GM12878 (cell line): ENCODE results near the gene ABCC4. TPM values are rescaled to one million over a fixed set of nuclear protein-coding genes. Genes with fewer than 3 reads are reported as not detected.

ENCODE experiments used
- ATAC-seq: fragments of 200-7000 bp; cut with Tn5 transposase; 3 replicates; pipeline ENCODE4 v1.9.1; 2020; ENCODE audit warnings: mild to moderate bottlenecking, moderate library complexity
- BruUV-seq: library from RNA; stranded (reverse); fragments of 400-500 nt; replicated peaks from 2 replicates; lab custom pipeline; 2021; lab: Mats Ljungman, UMichigan
- CTCF ChIA-PET: fragments of 300-600 bp; sonication (Branson Sonifier 250); formaldehyde crosslinking; extraction: SDS; loops from one replicate; lab custom pipeline; 2021; ENCODE audit warnings: inconsistent platforms; lab: Yijun Ruan, JAX
- POLR2A ChIA-PET: fragments of 350-600 bp; formaldehyde crosslinking; extraction: SDS; loops from one replicate; lab custom pipeline; 2021; ENCODE audit warnings: inconsistent platforms; lab: Charles Lee
- RAD21 ChIA-PET: fragments of 300-600 bp; sonication (Branson Sonifier 250); formaldehyde crosslinking; loops from one replicate; lab custom pipeline; 2023; ENCODE audit warnings: antibody characterized with exemption; ENCODE audit not compliant: unreplicated experiment; lab: Charles Lee
- SMC1A ChIA-PET: fragments of 300-600 bp; sonication (Branson Sonifier 250); formaldehyde crosslinking; loops from one replicate; lab custom pipeline; 2023; ENCODE audit not compliant: unreplicated experiment, uncharacterized antibody; lab: Charles Lee
- DNase-seq: peaks from one replicate; pipeline ENCODE4 v3.0.0-alpha.2; 2011; ENCODE audit warnings: low read depth, low spot score
- FAIRE-seq: peaks from 3 replicates; lab custom pipeline; 2011; peaks lifted over from hg19 to GRCh38; lab: Jason Lieb, UNC
- H2AFZ ChIP-seq: 2 replicates; pipeline ENCODE4 v1.6.0; 2011; ENCODE audit warnings: low read depth, low read length, control low read depth; ENCODE audit not compliant: control insufficient read depth
- H3K27ac ChIP-seq: 2 replicates; pipeline ENCODE4 v1.5.1; 2011; ENCODE audit warnings: control low read depth; ENCODE audit not compliant: control insufficient read depth, insufficient read depth
- H3K27me3 ChIP-seq, 2 experiments: replicated peaks in 1 of 2; 2 replicates each; pipeline versions ENCODE4 v1.6.0 to v1.6.1; 2011; ENCODE audit warnings: low read length in 1 of 2; ENCODE audit not compliant: control insufficient read depth in 2 of 2, insufficient read depth in 2 of 2
- H3K36me3 ChIP-seq, 2 experiments: 2 replicates each; pipeline ENCODE4 v1.5.1; 2011; ENCODE audit warnings: low read length in 1 of 2; ENCODE audit not compliant: control insufficient read depth in 2 of 2, insufficient read depth in 2 of 2
- H3K4me1 ChIP-seq: 2 replicates; pipeline ENCODE4 v1.6.1; 2011; ENCODE audit warnings: mild to moderate bottlenecking, low read length, moderate library complexity, mixed read lengths; ENCODE audit not compliant: control insufficient read depth, insufficient read depth
- H3K4me2 ChIP-seq: 2 replicates; pipeline ENCODE4 v1.6.0; 2011; ENCODE audit warnings: control low read depth; ENCODE audit not compliant: control insufficient read depth, insufficient read depth
- H3K4me3 ChIP-seq: fragments of 200-600 bp; sonication (generic); 2 replicates; pipeline ENCODE4 v1.5.1; 2016
- H3K79me2 ChIP-seq: 2 replicates; pipeline ENCODE4 v1.6.0; 2011; ENCODE audit warnings: low read length; ENCODE audit not compliant: control insufficient read depth, insufficient read depth
- H3K9ac ChIP-seq: 2 replicates; pipeline ENCODE4 v1.8.0; 2011; ENCODE audit warnings: low read length, control low read depth, mixed read lengths; ENCODE audit not compliant: control insufficient read depth, insufficient read depth
- H3K9me3 ChIP-seq: replicated peaks from 3 replicates; pipeline ENCODE4 v1.5.1; 2011; ENCODE audit warnings: mild to moderate bottlenecking, low read length; ENCODE audit not compliant: control insufficient read depth, insufficient read depth
- H4K20me1 ChIP-seq: 2 replicates; pipeline ENCODE4 v1.6.0; 2011; ENCODE audit not compliant: control insufficient read depth, insufficient read depth
- BMI1 ChIP-seq: fragments of 450-650 bp; IDR thresholded peaks from 2 replicates; pipeline ENCODE4 v1.6.1; 2016; ENCODE audit warnings: mild to moderate bottlenecking, moderate library complexity, borderline replicate concordance
- CTCF ChIP-seq, 3 experiments: IDR thresholded peaks in 2 of 3; conservative IDR thresholded peaks in 1 of 3; 2 replicates each; pipeline ENCODE4 v1.5.1; 2011; ENCODE audit warnings: low read depth in 3 of 3, low read length in 3 of 3, mild to moderate bottlenecking in 3 of 3, control low read depth in 2 of 3, moderate library complexity in 2 of 3, inconsistent platforms in 1 of 3, mixed read lengths in 1 of 3; ENCODE audit not compliant: control insufficient read depth in 2 of 3, insufficient read depth in 1 of 3; ENCODE audit errors: extremely low read depth in 1 of 3
- ETV6 ChIP-seq, 2 experiments: fragments of 450-650 bp in 1 of 2; IDR thresholded peaks in 1 of 2; conservative IDR thresholded peaks in 1 of 2; 2 replicates each; pipeline ENCODE4 v1.6.1; 2014; ENCODE audit warnings: antibody characterized with exemption in 1 of 2, borderline replicate concordance in 1 of 2, low read depth in 1 of 2, mild to moderate bottlenecking in 1 of 2, moderate library complexity in 1 of 2
- IKZF2 ChIP-seq, 2 experiments: fragments of 450-650 bp; IDR thresholded peaks; 2 replicates each; pipeline ENCODE4 v1.6.1; 2017; ENCODE audit warnings: mild to moderate bottlenecking in 2 of 2, moderate library complexity in 2 of 2
- IRF5 ChIP-seq: fragments of 450-650 bp; IDR thresholded peaks from 2 replicates; pipeline ENCODE4 v1.6.1; 2017; ENCODE audit warnings: borderline replicate concordance
- NFXL1 ChIP-seq: fragments of 450-650 bp; IDR thresholded peaks from 2 replicates; pipeline ENCODE4 v1.6.1; 2017; ENCODE audit warnings: antibody characterized with exemption, mild to moderate bottlenecking, borderline replicate concordance
- NFYA ChIP-seq: IDR thresholded peaks from 2 replicates; pipeline ENCODE4 v1.6.1; 2011; ENCODE audit warnings: low read depth, mild to moderate bottlenecking, low read length, improper control_type of control experiment, borderline replicate concordance
- SREBF1 ChIP-seq: IDR thresholded peaks from 2 replicates; pipeline ENCODE4 v1.6.1; 2012; ENCODE audit warnings: mild to moderate bottlenecking, low read length
- ZNF24 ChIP-seq: fragments of 450-650 bp; IDR thresholded peaks from 2 replicates; pipeline ENCODE4 v1.6.1; 2017; ENCODE audit warnings: antibody characterized with exemption, mild to moderate bottlenecking
- WGBS: methylation state at CpG from one replicate; pipeline ENCODE4 v1.1.6; 2016; ENCODE audit warnings: low lambda C conversion rate; ENCODE audit not compliant: insufficient replicate concordance, insufficient coverage; ENCODE audit errors: missing lambda C conversion rate; 5-methylcytosine and 5-hydroxymethylcytosine counted together
- in situ Hi-C: fragments of 300-500 bp; cut with MboI; formaldehyde crosslinking; loops from 9 replicates; pipeline ENCODE4 v1.14.3; 2018; ENCODE audit warnings: mixed read lengths
- intact Hi-C: fragments of 100-400 bp; cut with micrococcal nuclease; formaldehyde crosslinking; loops from one replicate; pipeline ENCODE4 v1.14.2; 2022; ENCODE audit not compliant: unreplicated experiment
- polyA plus RNA-seq, 11 experiments: library from polyadenylated mRNA; depleted of rRNA in 4 of 11; unstranded in 6 of 11; stranded (reverse) in 5 of 11; fragments of >200 nt; fragmentation: Nextera tagmentation in 4 of 11; fragmentation: Illumina TruSeq in 1 of 11; extraction: Ambion mirVana in 4 of 11; extraction: Trizol in 1 of 11; gene quantifications; 1 replicate in 1 of 11; 2 replicates in 10 of 11; pipeline versions ENCODE4 v1.2.1 to v1.2.3, GENCODE V29; 2011 to 2016; ENCODE audit warnings: inconsistent platforms in 2 of 11, missing spikeins in 2 of 11, low read depth in 1 of 11
- total RNA-seq, 4 experiments: library from RNA; depleted of rRNA in 3 of 4; stranded (reverse); fragments of >200 nt in 3 of 4; fragmentation: Illumina TruSeq in 1 of 4; extraction: Trizol in 1 of 4; gene quantifications; 2 replicates each; pipeline versions ENCODE4 v1.2.1 to v1.2.3, GENCODE V29; 2013 to 2021

ABCC4 gene
- total and polyA plus RNA-seq, 10 of the 15 experiments (the other 5 are each of a cell fraction or from before 2014, with no cell fraction given): 7.2 to 44.4 (median 24.1) TPM

GRCh38 chr13:95188128-95188527, 113.1 kb downstream of the ABCC4 start:
- SMC1A ChIA-PET: interaction anchor here (1.2 to 9.1 kb wide), 14 partner anchors 17 to 514 kb away, joined by 3 to 247 read pairs (median 7); partner anchors contain the start of gene ABCC4
- FAIRE-seq (no peak), ATAC-seq (no peak), DNase-seq (no peak)
- CTCF ChIA-PET: interaction anchor here (1.2 to 12.1 kb wide), 19 partner anchors 7 to 517 kb away, joined by 3 to 512 read pairs (median 7); partner anchors contain the start of gene ABCC4
- Histone ChIP-seq H3K4me2 (no peak overlapping the region), H3K4me3 (no peak overlapping the region), H3K9ac (no peak overlapping the region), H3K36me3 (peaks cover 6 to 9% of the 10 kb centered on the region in 2 experiments; a peak in 3 of 4 replicates), H3K4me1 (peaks cover 13% of the 10 kb centered on the region), H3K27me3 (no peaks in the 10 kb centered on the region), H3K27ac (no peak overlapping the region), H4K20me1 (no peaks in the 10 kb centered on the region), H3K79me2 (0 out of 2 replicates have a peak, but pooled peaks cover 1% of the 10 kb centered on the region), H2AFZ (no peak overlapping the region), H3K9me3 (no peaks in the 10 kb centered on the region)
- WGBS: 93% methylated on average over 7 of the region's 7 CpGs
- POLR2A ChIA-PET: interaction anchor here (0.6 to 1.4 kb wide), 3 partner anchors 193 to 486 kb away, joined by 3 read pairs; no protein-coding TSS in a partner anchor
- intact Hi-C loops (loop anchor here (10.0 kb wide), 1 partner anchor 513 kb away; no protein-coding TSS in a partner anchor), in situ Hi-C loops (no loop called here)
- BruUV-seq: no TSS peak
- TF ChIP-seq NFXL1 (no peak), NFYA (no peak), IKZF2 (IDR thresholded peaks at IDR 0.05) (no peak), SREBF1 (no peak), CTCF (IDR thresholded peaks at IDR 0.05 in 2 of 3, conservative IDR thresholded peaks at IDR 0.05 in 1 of 3; ENCODE audit: control insufficient read depth in 2 of 3, extremely low read depth in 1 of 3, insufficient read depth in 1 of 3, low read depth in 3 of 3, low read length in 3 of 3) (no peak), IRF5 (no peak), ZNF24 (no peak), BMI1 (no peak), ETV6 (conservative IDR thresholded peaks at IDR 0.05 in 1 of 2, IDR thresholded peaks at IDR 0.05 in 1 of 2; ENCODE audit: borderline replicate concordance in 1 of 2, low read depth in 1 of 2) (no peak)
- RAD21 ChIA-PET: interaction anchor here (1.4 to 7.8 kb wide), 9 partner anchors 23 to 293 kb away, joined by 3 to 290 read pairs (median 10); partner anchors contain the start of gene ABCC4
